GF-D8 (cell line): Measurements from ENCODE around the gene ETS1.
A peak's percentile ranks its signal among the peaks of the same experiment; 100 is the strongest.

Source experiments
- DNase-seq: peaks from one replicate; lab custom pipeline; 2025; lab: John Stamatoyannopoulos, UW

The ETS1 gene

GRCh38 chr11:128480066-128480465 is 107.3 kb downstream of the ETS1 start:
- DNase-seq = no peak

GRCh38 chr11:128479144-128479543 is 108.2 kb downstream of the ETS1 start:
- no peak for DNase-seq

GRCh38 chr11:128478305-128478704 is 109.1 kb downstream of the ETS1 start:
- DNase-seq = no peak

- DNase-seq = no peak
Observed at GRCh38 chr11:128477811-128478210, 109.5 kb downstream of the ETS1 start.

GRCh38 chr11:128477278-128477677 is 110.1 kb downstream of the ETS1 start:
- no peak for DNase-seq

- DNase-seq = peak; percentile 91
Observed at GRCh38 chr11:128476729-128477128, 110.6 kb downstream of the ETS1 start.

- DNase-seq = no peak
Observed at GRCh38 chr11:128476049-128476448, 111.3 kb downstream of the ETS1 start.

- DNase-seq = no peak
Observed at GRCh38 chr11:128474036-128474874, 113.1 kb downstream of the ETS1 start.

- no peak for DNase-seq
Observed at GRCh38 chr11:128473636-128474035, 113.7 kb downstream of the ETS1 start.

GRCh38 chr11:128472128-128473089 is 114.9 kb downstream of the ETS1 start:
- no peak for DNase-seq

- no peak for DNase-seq
Observed at GRCh38 chr11:128471138-128471661, 116.2 kb downstream of the ETS1 start.

- DNase-seq = no peak
Observed at GRCh38 chr11:128470081-128470480, 117.3 kb downstream of the ETS1 start.

GRCh38 chr11:128469220-128469619 is 118.1 kb downstream of the ETS1 start:
- no peak for DNase-seq

- DNase-seq = no peak
Observed at GRCh38 chr11:128468111-128468510, 119.2 kb downstream of the ETS1 start.

- no peak for DNase-seq
Observed at GRCh38 chr11:128467610-128468041, 119.7 kb downstream of the ETS1 start.

- DNase-seq = no peak
Observed at GRCh38 chr11:128467041-128467440, 120.3 kb downstream of the ETS1 start.

GRCh38 chr11:128465946-128466705 is 121.2 kb downstream of the ETS1 start:
- no peak for DNase-seq

GRCh38 chr11:128465531-128465930 is 121.8 kb downstream of the ETS1 start:
- DNase-seq = no peak

GRCh38 chr11:128464878-128465450 is 122.4 kb downstream of the ETS1 start:
- no peak for DNase-seq

GRCh38 chr11:128463979-128464378 is 123.4 kb downstream of the ETS1 start:
- DNase-seq = no peak

GRCh38 chr11:128463371-128463829 is 124.0 kb downstream of the ETS1 start:
- DNase-seq = no peak
